Measurements from ENCODE around the gene ZNF444.
"Not testable (repeated sequence)": the region's sequence is repeated elsewhere in the genome, so short reads cannot be mapped to it uniquely, and the experiment has no call there.

The ZNF444 gene

GRCh38 chr19:56177564-56178243 lies 36.6 kb downstream of the ZNF444 start:
- H3K27ac Mint-ChIP-seq: no peak overlapping the region
- no peak overlapping the region for H3K4me3 Mint-ChIP-seq
- H3K27me3 Mint-ChIP-seq (ENCODE audit: low read depth): peaks cover 12% of the 10 kb centered on the region
- TF ChIP-seq CTCF (IDR thresholded peaks at IDR 0.05; ENCODE audit: unreplicated experiment in 3 of 3): no peak
- H3K36me3 Mint-ChIP-seq (ENCODE audit: low read depth): no peaks in the 10 kb centered on the region
- no peaks in the 10 kb centered on the region for H3K4me1 Mint-ChIP-seq
- no peaks in the 10 kb centered on the region for H3K9me3 Mint-ChIP-seq

GRCh38 chr19:56189785-56190184 lies 48.7 kb downstream of the ZNF444 start:
- H3K27ac Mint-ChIP-seq: no peak overlapping the region
- no peak for TF ChIP-seq CTCF (IDR thresholded peaks at IDR 0.05; ENCODE audit: unreplicated experiment in 3 of 3)
- H3K27me3 Mint-ChIP-seq (ENCODE audit: low read depth): peaks cover 12% of the 10 kb centered on the region
- no peaks in the 10 kb centered on the region for H3K9me3 Mint-ChIP-seq
- H3K4me1 Mint-ChIP-seq: no peaks in the 10 kb centered on the region
- H3K36me3 Mint-ChIP-seq (ENCODE audit: low read depth): no peaks in the 10 kb centered on the region
- no peak overlapping the region for H3K4me3 Mint-ChIP-seq

DNA sequence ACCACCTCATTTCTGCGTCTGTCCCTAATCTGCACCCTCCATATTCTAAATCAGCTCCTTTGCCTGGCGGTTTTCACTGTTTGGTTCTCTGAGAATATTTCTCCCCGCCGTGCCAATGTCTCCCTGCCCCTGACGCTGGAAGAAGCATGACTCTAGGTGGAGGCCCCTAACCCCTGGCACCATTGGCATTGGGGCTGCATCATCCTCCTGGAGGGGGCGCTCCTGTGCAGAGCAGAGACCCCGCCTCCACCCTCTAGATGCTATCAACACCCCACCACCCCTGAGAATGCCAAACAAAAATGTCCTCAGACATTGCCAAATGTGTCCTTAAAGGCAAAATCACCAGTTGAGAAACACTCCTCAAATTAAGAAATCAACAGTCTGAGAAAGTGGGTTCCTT lies 50.0 kb downstream of the ZNF444 start:
- Mint-ChIP-seq H3K27ac (no peak overlapping the region), H3K4me3 (no peak overlapping the region), H3K36me3 (ENCODE audit: low read depth) (no peaks in the 10 kb centered on the region), H3K9me3 (no peaks in the 10 kb centered on the region), H3K27me3 (ENCODE audit: low read depth) (peaks cover 4% of the 10 kb centered on the region), H3K4me1 (no peaks in the 10 kb centered on the region)
- no peak for TF ChIP-seq CTCF (IDR thresholded peaks at IDR 0.05; ENCODE audit: unreplicated experiment in 3 of 3)

DNA sequence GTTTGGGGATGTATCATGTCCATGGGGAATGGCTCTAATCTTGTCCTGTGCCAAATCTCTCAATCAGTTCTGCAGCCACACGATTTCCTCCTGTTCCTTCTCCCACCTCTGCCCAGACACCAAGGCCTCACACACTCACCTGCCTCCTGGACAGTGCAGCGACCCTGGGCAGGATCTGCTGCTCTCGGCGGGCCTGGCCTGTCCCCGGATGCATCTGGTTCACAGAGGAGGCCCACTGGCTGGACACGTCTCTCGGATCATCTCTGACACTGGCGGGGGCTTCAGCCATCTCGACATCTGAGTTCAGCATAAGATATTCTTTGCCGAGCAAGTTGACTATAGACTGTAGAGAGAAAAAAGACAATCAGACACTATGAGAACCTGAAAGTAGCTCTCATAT lies 50.6 kb downstream of the ZNF444 start:
- Mint-ChIP-seq H3K9me3 (no peaks in the 10 kb centered on the region), H3K4me3 (no peak overlapping the region), H3K36me3 (ENCODE audit: low read depth) (no peaks in the 10 kb centered on the region), H3K27ac (no peak overlapping the region), H3K4me1 (no peaks in the 10 kb centered on the region), H3K27me3 (ENCODE audit: low read depth) (peaks cover 4% of the 10 kb centered on the region)
- no peak for TF ChIP-seq CTCF (IDR thresholded peaks at IDR 0.05; ENCODE audit: unreplicated experiment in 3 of 3)

- Mint-ChIP-seq H3K36me3 (ENCODE audit: low read depth) (no peaks in the 10 kb centered on the region), H3K27me3 (ENCODE audit: low read depth) (peaks cover 4% of the 10 kb centered on the region), H3K4me3 (no peak overlapping the region), H3K9me3 (no peaks in the 10 kb centered on the region), H3K4me1 (no peaks in the 10 kb centered on the region), H3K27ac (no peak overlapping the region)
- no peak for TF ChIP-seq CTCF (IDR thresholded peaks at IDR 0.05; ENCODE audit: unreplicated experiment in 3 of 3)
These were observed 53.0 kb downstream of the ZNF444 start for GRCh38 chr19:56193981-56194640.

- not testable (repeated sequence) for H3K4me1 Mint-ChIP-seq; H3K4me3 Mint-ChIP-seq; H3K27me3 Mint-ChIP-seq (ENCODE audit: low read depth); H3K27ac Mint-ChIP-seq; H3K36me3 Mint-ChIP-seq (ENCODE audit: low read depth); H3K9me3 Mint-ChIP-seq
These were observed 56.6 kb downstream of the ZNF444 start, which contains the start of gene ZSCAN5B for GRCh38 chr19:56197646-56198045. Gene ZSCAN5B (minus strand): TSS chr19:56197783. CDS start chr19:56193052, 4,731 bp downstream.

All from nephron (organoid).